HG02798 (cell line): Measurements from ENCODE around the gene RACK1.
"Not testable (repeated sequence)": the region's sequence is repeated elsewhere in the genome, so short reads cannot be mapped to it uniquely, and the experiment has no call there.

Experiments used
- ATAC-seq: cut with Tn5 transposase; IDR thresholded peaks from one replicate; pipeline ENCODE4 v1.9.1; 2021; ENCODE audit warnings: mild to moderate bottlenecking; ENCODE audit not compliant: unreplicated experiment, poor library complexity

The RACK1 gene

DNA sequence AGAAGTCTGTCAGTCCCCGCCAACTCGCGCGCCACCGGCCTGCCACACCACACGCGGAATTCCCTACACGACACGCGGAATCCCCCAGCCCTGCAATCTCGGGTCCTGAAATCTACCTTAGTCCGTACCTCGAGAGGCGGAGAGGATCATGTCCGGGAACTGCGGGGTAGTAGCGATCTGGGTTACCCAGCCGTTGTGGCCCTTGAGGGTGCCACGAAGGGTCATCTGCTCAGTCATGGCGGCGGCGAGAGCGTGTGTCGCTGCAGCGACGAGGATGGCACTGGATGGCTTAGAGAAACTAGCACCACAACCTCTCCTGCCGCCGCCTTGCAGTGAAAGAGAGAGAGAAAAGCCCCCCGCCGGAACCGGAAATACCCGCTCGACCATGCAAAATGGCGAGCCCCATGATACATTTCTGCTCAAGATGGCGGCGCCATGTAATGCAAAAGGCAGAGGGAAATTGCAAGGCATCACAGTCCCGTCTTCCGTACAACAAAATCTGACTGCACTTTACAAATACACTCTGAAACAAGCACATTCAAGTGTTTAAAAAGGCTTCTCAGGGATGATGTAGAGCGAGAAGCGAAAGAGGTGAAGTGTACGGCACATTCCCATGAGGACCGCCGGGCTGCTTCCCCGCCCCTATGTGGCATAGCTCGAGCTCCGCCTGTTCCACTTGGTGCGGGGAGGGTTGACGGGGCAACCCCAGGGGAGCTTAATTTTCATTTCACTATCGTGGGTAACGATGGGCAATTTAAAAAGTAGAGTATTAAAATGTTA is at the start of gene RACK1:
Gene RACK1 (minus strand): TSS at position 343 of the 780 bp plus-strand sequence. CDS start 106 bp downstream, at position 237.
- ATAC-seq: peak; percentile 69

GRCh38 chr5:181287331-181287730 is 43.6 kb upstream of the RACK1 start:
- not testable (repeated sequence) for ATAC-seq

DNA sequence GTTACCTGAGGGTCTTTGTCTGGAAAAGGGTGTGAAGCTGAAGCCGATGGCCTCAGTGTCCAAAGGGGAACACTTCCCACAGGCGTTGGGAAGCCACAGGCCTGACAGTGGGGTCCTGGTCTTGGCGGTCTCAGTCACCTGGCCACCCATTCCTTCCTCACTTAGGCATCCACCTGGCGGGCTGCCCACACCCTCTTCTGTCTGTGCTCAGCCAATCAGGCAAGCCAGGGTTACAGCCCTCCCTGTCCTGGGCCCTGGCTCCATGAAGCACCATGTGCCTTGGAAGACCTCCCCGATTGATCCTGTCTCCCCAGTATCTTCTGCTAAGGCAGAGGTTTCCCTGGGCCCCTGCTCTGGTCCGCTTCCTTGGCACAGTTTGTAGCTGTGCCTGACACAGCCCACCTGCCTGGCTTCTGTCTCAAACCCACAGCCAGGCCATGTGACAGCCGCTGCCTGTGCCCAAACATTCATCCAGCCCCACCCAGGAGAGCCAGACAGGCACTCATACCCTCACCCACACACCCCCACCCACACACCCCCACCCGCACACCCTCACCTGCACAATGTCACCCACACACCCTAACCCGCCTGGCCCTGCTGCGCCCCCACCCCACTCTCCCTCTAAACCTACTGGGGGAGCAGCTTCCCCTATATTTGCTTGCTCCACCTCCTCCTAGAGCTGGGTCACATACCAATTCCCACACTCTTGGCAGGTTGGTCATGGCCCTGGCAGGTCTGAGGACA is 42.4 kb upstream of the RACK1 start:
- not testable (repeated sequence) for ATAC-seq

DNA sequence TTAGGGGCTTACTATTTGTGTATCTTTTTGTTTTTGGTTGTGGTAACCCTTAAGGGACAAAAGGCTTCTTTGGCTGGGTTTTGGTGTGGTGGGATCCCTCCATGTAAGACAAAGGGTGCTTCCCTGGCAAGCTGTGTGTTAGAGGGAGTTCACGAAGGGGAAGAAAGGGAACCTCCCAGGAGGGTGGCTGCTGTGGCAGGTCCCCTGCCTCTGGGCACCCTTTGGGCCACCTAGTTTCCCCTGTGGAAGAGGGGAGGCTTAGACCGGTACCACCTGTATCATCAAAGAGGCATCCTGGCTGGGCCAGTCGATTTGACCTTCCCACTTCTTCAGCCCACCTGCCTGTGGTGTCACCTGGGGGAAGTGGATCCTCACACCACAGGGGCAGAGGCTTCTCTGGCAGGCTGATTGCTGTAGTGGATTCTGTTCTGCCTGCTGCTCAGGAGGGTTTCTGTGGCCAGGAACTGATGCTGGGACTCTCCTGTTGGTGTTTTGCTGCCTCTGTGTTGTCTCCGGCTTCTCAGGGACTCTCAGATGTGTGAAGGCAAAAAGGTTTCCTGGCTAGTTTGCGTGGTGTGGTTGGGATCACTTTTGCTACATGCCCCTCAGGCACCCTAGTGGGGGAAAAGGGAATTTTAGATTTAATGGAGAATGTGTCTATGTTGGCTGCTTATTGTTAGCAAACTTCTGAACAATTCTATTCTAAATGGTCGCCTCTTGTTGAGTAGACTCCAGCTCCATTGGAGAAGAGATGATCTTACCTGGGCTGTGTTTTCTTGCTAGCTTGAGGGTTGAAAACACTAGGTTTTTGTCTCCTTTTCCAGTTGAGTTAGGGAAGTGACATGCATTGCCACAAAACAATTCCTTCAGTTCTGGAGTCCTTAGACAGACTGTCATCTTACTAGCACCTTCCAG is 40.4 kb upstream of the RACK1 start:
- not testable (repeated sequence) for ATAC-seq

- ATAC-seq: no peak
Measured at GRCh38 chr5:181283347-181283746, 39.6 kb upstream of the RACK1 start.

GRCh38 chr5:181282874-181283273 is 39.2 kb upstream of the RACK1 start:
- ATAC-seq: no peak

- ATAC-seq: not testable (repeated sequence)
Measured at GRCh38 chr5:181282415-181282814, 38.7 kb upstream of the RACK1 start.

- no peak for ATAC-seq
Measured at GRCh38 chr5:181281984-181282316, 38.2 kb upstream of the RACK1 start.

DNA sequence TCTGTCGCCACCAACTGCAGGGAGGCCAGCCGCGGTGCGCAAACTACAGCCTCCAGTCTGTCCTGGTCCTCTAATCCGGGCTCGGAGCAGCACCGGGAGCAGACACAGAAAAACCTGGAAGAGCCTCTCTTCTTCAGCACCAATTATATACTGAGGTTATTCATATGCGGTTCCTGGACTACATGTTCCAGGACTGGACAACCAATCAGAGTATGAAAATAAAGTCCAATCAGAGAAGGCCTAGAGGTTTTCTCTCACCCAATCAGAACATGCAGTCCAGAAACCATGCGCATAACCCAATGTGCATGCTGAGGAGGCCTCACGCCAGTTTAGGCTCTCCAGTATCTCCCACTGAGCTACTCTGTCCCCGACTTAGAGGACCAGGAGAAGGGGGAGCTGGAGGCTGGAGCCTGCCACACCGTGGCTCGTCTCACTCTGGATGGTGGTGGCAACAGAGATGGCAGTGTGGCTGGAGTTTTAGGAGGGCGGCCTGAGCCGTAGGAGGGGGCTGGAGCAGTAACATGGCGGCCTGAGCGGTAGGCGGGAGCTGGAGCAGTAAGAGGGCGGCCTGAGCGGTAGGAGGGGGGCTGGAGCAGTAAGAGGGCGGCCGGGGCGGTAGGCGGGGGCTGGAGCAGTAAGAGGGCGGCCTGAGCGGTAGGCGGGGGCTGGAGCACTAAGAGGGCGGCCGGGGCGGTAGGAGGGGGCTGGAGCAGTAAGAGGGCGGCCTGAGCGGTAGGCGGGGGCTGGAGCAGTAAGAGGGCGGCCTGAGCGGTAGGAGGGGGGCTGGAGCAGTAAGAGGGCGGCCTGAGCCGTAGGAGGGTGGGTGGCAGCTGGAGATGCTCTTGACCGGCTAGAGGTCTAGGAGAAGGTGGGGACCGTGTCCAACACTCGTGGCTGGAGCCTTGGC is 37.6 kb upstream of the RACK1 start:
- ATAC-seq: no peak

- ATAC-seq: no peak
Measured at GRCh38 chr5:181280251-181280762, 36.6 kb upstream of the RACK1 start.

DNA sequence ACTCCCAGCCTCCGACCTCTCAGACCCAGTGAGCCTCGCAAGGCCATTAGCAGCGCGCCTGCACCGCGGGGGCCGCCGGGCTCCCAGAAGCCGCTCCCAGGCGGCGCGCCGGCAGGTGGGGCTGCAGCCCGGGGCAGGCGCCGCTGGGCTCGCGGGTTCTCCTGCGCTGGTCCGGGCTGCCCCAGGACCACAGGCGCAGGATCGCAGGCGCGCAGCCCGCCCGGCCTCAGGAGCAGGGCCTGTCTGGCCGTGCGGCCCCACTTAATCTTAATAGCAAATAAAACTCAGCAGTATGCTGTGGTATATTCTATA is 29.7 kb upstream of the RACK1 start:
- not testable (repeated sequence) for ATAC-seq

DNA sequence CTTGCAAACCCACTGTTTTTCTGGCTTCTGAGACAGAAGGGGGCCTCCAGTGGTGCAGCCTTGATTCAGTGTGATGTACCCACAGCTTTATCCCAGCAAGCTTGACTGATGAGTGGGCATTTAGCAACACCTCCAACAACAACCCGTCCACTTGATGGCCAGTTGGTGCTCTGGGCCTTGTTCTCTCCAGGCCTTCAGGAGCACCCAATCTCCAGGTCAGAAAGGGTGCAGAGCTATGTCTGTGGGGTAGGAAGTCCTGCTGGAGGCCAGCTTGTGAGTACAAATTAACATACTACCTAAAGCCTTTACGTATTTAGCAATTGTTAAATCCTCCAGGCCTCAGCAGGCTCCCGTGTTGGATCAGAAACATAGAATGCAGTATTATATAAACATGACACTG is 27.4 kb upstream of the RACK1 start:
- ATAC-seq: no peak

DNA sequence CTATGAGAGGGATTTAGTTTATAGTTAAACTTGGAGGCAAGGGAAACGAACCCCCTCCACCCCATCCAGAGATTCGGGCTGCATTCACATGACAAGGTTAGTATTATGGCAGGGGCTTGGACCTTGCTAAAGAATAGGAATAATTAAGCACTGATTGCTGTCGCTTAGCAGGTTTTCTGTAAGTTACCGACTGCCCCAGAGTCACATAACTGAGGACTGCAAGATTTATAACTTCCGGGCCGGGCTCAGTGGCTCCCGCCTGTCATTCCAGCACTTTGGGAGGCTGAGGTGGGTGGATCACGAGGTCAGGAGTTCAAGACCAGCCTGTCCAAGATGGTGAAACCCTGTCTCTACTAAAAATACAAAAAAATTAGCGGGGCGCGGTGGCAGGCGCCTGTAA is 24.2 kb upstream of the RACK1 start:
- ATAC-seq: not testable (repeated sequence)

DNA sequence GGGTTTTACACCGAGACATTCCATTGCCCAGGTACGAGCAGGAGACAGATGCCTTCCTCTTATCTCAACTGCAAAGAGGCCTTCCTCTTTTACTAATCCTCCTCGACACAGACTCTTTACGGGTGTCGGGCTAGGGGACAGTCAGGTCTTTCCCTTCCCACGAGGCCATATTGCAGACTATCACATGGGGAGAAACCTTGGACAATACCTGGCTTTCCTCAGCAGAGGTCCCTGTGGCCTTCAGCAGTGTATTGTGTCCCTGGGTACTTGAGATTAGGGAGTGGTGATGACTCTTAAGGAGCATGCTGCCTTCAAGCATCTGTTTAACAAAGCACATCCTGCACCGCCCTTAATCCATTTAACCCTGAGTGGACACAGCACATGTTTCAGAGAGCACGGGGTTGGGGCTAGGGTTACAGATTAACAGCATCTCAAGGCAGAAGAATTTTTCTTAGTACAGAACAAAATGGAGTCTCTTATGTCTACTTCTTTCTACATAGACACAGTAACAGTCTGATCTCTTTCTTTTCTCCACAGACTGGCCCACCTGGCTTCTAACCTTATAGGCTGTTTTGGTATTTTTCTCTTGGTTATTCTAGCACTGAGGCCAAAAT is 23.7 kb upstream of the RACK1 start:
- not testable (repeated sequence) for ATAC-seq

DNA sequence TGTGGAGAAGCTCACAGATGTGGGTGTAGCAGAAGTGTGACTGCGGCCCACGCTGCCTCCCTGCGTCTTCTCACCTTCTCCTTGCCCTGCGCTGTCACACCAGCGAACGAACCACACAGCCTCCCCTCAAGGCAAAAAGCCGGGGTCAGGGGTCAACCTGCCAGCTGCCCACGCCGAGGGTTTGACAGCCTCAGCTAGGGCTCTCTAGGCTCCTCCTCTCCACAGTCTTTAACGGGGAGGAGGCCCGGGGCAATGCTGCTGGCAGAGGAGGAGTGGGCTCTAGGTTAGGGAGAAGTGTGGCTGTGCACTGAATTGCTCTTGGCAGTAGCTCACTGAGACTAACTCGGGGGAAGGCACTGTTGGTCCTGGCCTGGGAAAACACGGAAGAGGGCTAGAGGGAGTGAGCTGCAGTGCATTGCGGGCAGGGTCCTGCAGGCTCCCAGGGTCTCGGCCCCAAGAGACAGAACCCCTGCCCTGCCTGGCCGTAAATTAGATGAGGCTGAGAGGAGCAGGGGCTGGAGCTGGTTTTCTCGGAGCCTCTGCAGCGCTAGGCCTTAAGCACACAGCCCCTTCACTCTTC is 21.5 kb upstream of the RACK1 start:
- no peak for ATAC-seq

DNA sequence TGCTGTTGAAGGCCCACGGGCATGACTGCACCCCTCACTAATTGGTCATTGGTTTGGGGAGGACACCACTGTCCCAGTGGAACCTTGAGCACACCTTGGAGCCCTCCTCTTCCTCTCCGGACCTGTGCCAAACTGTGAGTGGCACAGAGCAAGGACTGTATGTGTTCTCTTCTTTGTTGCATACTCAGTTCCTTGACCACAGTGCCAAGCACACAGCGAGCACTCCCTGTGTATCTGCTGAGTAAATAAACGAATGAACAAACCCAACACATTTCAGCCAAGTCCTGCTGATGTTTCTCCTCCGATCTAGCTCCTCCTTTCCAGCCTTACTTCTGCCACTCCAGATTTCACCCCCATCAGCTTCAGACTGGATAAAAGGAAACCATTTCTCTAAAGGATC is 19.9 kb upstream of the RACK1 start:
- no peak for ATAC-seq

DNA sequence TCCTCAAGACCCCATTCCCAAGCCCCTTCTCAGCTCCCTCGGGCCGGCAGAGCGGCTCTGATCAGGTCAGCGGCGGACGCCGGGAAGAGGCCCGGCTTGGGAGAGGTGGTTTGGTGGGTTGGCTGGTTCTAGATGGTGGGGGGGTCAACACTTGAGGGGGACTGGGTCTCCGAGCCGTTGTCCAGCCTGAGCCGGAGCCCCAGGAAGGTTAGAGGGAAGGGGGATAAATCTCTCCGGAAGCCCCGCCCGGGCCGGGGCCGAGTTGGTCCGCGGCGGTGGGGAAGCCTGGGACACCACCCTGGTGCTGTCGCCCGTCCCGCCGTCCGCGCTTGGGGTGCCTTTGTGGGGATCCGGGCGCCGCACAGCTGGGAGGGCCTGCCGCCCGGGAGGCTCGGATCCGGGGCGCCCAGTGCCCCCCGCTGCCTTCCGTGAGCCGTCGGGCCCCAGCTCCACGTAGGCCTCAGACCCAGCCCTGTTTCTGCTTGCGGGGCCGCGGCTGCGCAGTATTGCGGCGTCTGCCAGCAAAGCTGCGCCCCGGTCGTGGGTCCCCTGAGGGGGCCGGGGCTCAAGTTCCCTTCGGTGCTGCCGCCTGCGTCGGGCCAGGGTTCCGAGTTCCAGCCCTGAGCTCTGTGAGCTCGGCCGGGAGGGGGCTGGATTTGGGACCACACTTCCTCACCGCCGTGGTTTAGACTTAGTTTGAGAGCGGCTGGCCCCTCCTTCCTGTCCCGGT is 17.8 kb upstream of the RACK1 start:
- ATAC-seq: peak; percentile 56

DNA sequence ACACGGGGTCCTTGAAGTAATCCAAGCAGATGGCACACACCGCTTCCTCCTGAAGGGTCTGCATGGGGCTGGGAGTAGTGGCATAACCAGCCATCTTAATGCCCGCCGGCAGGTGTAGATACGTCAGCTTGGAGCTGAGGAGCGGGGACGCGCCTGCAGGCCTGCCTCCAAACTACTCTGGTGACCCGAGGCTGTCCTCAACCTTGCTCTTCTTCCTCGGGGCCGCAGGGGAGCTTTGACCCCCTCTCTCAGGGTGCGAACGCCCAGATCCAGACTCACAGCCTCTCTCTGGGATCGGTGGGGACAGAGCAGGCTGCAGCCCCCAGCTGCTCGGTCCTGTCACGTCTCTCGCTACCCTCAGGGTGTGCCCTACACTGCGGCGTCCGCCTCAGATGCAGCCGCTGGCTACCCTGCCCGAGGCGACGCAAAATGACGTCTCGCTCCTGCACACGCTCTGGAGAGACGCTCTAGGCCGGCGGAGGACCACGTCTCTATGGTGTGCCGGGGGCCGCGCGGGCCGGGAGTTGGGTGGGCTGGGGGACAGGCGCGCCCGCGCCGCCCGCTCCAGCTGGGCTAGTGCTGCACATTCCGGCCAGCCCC is 17.1 kb upstream of the RACK1 start, which contains the start of gene TRIM52:
Gene TRIM52 (minus strand): TSS at position 424 of the 600 bp plus-strand sequence. CDS start 330 bp downstream, at position 94.
- ATAC-seq: peak; percentile 82
